HEK293 (cell line): ENCODE results near the gene TOM1.

Source experiments
- EGR2 ChIP-seq: fragments of 450-650 bp; formaldehyde crosslinking; IDR thresholded peaks from 2 replicates; pipeline ENCODE4 v1.5.1; 2016; ENCODE audit warnings: low read depth, missing biosample characterization, missing genetic modification characterization
- FEZF1 ChIP-seq: fragments of 450-650 bp; formaldehyde crosslinking; IDR thresholded peaks from 2 replicates; pipeline ENCODE4 v1.5.1; 2016; ENCODE audit warnings: missing biosample characterization, missing genetic modification characterization
- IKZF3 ChIP-seq: fragments of 450-650 bp; IDR thresholded peaks from 2 replicates; pipeline ENCODE4 v1.5.0; 2018; ENCODE audit warnings: missing biosample characterization, mild to moderate bottlenecking, missing genetic modification characterization, moderate library complexity
- KLF7 ChIP-seq: fragments of 450-650 bp; formaldehyde crosslinking; IDR thresholded peaks from 2 replicates; pipeline ENCODE4 v1.5.1; 2016; ENCODE audit warnings: missing biosample characterization, missing genetic modification characterization, borderline replicate concordance
- MZF1 ChIP-seq: fragments of 450-650 bp; formaldehyde crosslinking; IDR thresholded peaks from 2 replicates; pipeline ENCODE4 v1.5.1; 2017; ENCODE audit warnings: missing biosample characterization, missing genetic modification characterization, borderline replicate concordance
- OSR2 ChIP-seq: fragments of 450-650 bp; formaldehyde crosslinking; IDR thresholded peaks from 2 replicates; pipeline ENCODE4 v1.5.1; 2016; ENCODE audit warnings: missing biosample characterization, missing genetic modification characterization
- SCRT1 ChIP-seq: fragments of 450-650 bp; formaldehyde crosslinking; IDR thresholded peaks from 2 replicates; pipeline ENCODE4 v1.5.1; 2016; ENCODE audit warnings: missing biosample characterization, missing genetic modification characterization, borderline replicate concordance
- SETDB1 ChIP-seq: IDR thresholded peaks from one replicate; pipeline ENCODE4 v1.6.1; 2017; ENCODE audit warnings: mild to moderate bottlenecking, low read length, moderate library complexity, mixed read lengths; ENCODE audit not compliant: insufficient read length
- TCF7L2 ChIP-seq: IDR thresholded peaks from 2 replicates; pipeline ENCODE4 v1.6.1; 2011; ENCODE audit warnings: low read depth, mild to moderate bottlenecking, inconsistent platforms, low read length, moderate library complexity, borderline replicate concordance
- ZFP37 ChIP-seq: fragments of 450-650 bp; formaldehyde crosslinking; IDR thresholded peaks from 2 replicates; pipeline ENCODE4 v1.5.1; 2016; ENCODE audit warnings: missing biosample characterization, missing genetic modification characterization
- ZFP69B ChIP-seq: fragments of 450-650 bp; formaldehyde crosslinking; IDR thresholded peaks from 2 replicates; pipeline ENCODE4 v1.5.1; 2016; ENCODE audit warnings: missing biosample characterization, missing genetic modification characterization
- ZNF184 ChIP-seq: fragments of 450-650 bp; IDR thresholded peaks from 2 replicates; pipeline ENCODE4 v1.5.1; 2018; ENCODE audit warnings: missing biosample characterization, mild to moderate bottlenecking, missing genetic modification characterization
- ZNF23 ChIP-seq: fragments of 450-650 bp; formaldehyde crosslinking; IDR thresholded peaks from 2 replicates; pipeline ENCODE4 v1.5.1; 2016; ENCODE audit warnings: missing biosample characterization, missing genetic modification characterization, borderline replicate concordance
- ZNF354C ChIP-seq: fragments of 450-650 bp; formaldehyde crosslinking; IDR thresholded peaks from 2 replicates; pipeline ENCODE4 v1.5.1; 2016; ENCODE audit warnings: missing biosample characterization, missing genetic modification characterization, low read depth, borderline replicate concordance
- ZNF366 ChIP-seq: fragments of 450-650 bp; formaldehyde crosslinking; conservative IDR thresholded peaks from 2 replicates; pipeline ENCODE4 v1.5.1; 2016; ENCODE audit warnings: missing biosample characterization, missing genetic modification characterization
- ZNF391 ChIP-seq: fragments of 450-650 bp; formaldehyde crosslinking; IDR thresholded peaks from 2 replicates; pipeline ENCODE4 v1.5.1; 2016; ENCODE audit warnings: low read depth, missing biosample characterization, missing genetic modification characterization, borderline replicate concordance
- ZNF544 ChIP-seq: fragments of 450-650 bp; formaldehyde crosslinking; IDR thresholded peaks from 2 replicates; pipeline ENCODE4 v1.5.0; 2017; ENCODE audit warnings: missing biosample characterization, missing genetic modification characterization
- ZNF548 ChIP-seq: fragments of 450-650 bp; formaldehyde crosslinking; IDR thresholded peaks from 2 replicates; pipeline ENCODE4 v1.5.1; 2016; ENCODE audit warnings: missing biosample characterization, missing genetic modification characterization
- ZNF610 ChIP-seq: fragments of 450-650 bp; formaldehyde crosslinking; IDR thresholded peaks from 2 replicates; pipeline ENCODE4 v1.5.1; 2016; ENCODE audit warnings: missing biosample characterization, missing genetic modification characterization, borderline replicate concordance
- ZNF623 ChIP-seq: fragments of 450-650 bp; formaldehyde crosslinking; IDR thresholded peaks from 2 replicates; pipeline ENCODE4 v1.5.1; 2016; ENCODE audit warnings: missing biosample characterization, missing genetic modification characterization
- ZNF791 ChIP-seq: fragments of 450-650 bp; formaldehyde crosslinking; IDR thresholded peaks from 2 replicates; pipeline ENCODE4 v1.5.1; 2016; ENCODE audit warnings: missing biosample characterization, missing genetic modification characterization
- TF ChIP-seq, protein P1 (sequence below): fragments of 450-650 bp; formaldehyde crosslinking; IDR thresholded peaks from 2 replicates; pipeline ENCODE4 v1.5.1; 2016; ENCODE audit warnings: missing biosample characterization, missing genetic modification characterization
- TF ChIP-seq, protein P2 (sequence below): IDR thresholded peaks from 2 replicates; pipeline ENCODE4 v1.6.1; 2011; ENCODE audit warnings: mild to moderate bottlenecking, low read depth, low read length, borderline replicate concordance
- TF ChIP-seq, protein P3 (sequence below): fragments of 450-650 bp; formaldehyde crosslinking; IDR thresholded peaks from 2 replicates; pipeline ENCODE4 v1.5.1; 2016; ENCODE audit warnings: missing biosample characterization, missing genetic modification characterization
- TF ChIP-seq, protein P4 (sequence below): fragments of 450-650 bp; formaldehyde crosslinking; IDR thresholded peaks from 2 replicates; pipeline ENCODE4 v1.5.1; 2016; ENCODE audit warnings: missing biosample characterization, missing genetic modification characterization

Gene TOM1

DNA sequence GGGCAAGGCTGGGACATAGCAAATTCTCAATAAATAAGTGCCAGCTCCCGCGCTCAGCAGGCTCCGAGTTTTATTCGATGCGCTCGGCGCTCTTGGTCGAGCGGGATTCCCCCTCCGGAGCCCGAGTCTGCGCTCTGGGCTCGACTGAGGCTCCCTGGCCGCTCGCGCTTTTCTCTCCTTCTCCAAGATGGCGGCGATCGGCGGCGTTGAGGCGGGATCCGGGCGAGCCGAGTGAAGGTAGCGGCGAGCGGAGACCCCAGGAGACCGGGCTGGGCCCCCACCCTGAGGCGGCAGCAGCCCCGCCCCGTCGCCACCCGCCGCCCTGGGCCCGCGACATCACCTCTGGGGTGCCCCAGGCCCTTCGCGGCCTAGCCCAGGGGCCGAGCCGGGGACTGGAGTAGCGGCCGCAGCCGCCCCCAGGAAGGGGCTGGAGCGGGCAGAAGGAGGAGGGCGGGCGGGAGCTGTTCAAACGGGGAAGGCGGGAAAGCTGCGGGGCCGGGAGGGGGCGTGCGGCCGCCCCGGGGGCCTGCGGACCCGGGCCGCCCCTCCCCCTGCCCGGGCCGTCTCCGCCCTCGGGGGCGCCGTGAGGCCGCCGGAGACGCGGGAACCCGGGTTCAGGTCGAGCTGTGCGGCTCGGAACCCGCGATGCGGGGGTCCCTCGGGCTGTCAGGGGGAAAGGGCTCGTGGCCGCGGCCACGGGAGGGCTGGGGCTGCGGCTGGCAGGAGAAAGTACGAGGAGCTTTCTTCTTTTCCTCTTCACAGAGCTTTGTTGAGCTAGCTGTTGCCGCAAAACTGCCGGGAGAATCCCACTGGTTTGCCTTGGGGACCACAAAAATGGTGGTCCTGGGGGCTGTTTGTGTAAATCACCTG lies 42.1 kb upstream of the TOM1 start, which contains the start of gene HMGXB4 (continued):
- TF ChIP-seq, protein P1, sequence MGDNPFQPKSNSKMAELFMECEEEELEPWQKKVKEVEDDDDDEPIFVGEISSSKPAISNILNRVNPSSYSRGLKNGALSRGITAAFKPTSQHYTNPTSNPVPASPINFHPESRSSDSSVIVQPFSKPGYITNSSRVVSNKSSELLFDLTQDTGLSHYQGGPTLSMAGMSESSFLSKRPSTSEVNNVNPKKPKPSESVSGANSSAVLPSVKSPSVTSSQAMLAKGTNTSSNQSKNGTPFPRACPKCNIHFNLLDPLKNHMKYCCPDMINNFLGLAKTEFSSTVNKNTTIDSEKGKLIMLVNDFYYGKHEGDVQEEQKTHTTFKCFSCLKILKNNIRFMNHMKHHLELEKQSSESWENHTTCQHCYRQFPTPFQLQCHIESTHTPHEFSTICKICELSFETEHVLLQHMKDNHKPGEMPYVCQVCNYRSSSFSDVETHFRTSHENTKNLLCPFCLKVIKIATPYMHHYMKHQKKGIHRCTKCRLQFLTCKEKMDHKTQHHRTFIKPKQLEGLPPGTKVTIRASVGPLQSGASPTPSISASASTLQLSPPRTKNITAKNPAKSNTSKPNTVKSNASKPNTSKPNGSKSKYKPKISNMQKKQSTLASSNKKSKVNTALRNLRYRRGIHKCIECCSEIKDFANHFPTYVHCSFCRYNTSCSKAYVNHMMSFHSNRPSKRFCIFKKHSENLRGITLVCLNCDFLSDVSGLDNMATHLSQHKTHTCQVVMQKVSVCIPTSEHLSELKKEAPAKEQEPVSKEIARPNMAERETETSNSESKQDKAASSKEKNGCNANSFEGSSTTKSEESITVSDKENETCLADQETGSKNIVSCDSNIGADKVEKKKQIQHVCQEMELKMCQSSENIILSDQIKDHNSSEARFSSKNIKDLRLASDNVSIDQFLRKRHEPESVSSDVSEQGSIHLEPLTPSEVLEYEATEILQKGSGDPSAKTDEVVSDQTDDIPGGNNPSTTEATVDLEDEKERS (tag by site-specific recombination): peak; percentile 78; the same call in 1 of the 2 replicates
- TF ChIP-seq ZFP37: peak; percentile 64; the same call in 1 of the 2 replicates
- no peak; the same call in 1 of the 2 replicates for TF ChIP-seq IKZF3 (tag by site-specific recombination)
- TF ChIP-seq ZNF184 (tag by site-specific recombination): no peak
- no peak for TF ChIP-seq FEZF1 (tag by site-specific recombination)
- peak; percentile 35; the same call in 1 of the 2 replicates for TF ChIP-seq ZNF366
- no peak for TF ChIP-seq SCRT1 (tag by site-specific recombination)
- no peak for TF ChIP-seq ZNF354C (tag by site-specific recombination)
- TF ChIP-seq OSR2: no peak
- TF ChIP-seq ZNF548 (tag by site-specific recombination): no peak
- peak; percentile 26; the same call in 1 of the 2 replicates for TF ChIP-seq ZNF391 (tag by site-specific recombination)
- no peak for TF ChIP-seq ZNF23
- TF ChIP-seq TCF7L2: 0 out of 2 replicates have a peak, but pooled peaks have one; percentile 18
- TF ChIP-seq, protein P2, sequence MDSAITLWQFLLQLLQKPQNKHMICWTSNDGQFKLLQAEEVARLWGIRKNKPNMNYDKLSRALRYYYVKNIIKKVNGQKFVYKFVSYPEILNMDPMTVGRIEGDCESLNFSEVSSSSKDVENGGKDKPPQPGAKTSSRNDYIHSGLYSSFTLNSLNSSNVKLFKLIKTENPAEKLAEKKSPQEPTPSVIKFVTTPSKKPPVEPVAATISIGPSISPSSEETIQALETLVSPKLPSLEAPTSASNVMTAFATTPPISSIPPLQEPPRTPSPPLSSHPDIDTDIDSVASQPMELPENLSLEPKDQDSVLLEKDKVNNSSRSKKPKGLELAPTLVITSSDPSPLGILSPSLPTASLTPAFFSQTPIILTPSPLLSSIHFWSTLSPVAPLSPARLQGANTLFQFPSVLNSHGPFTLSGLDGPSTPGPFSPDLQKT: no peak
- peak; percentile 70; the same call in 1 of the 2 replicates for TF ChIP-seq ZNF610 (tag by site-specific recombination)
- peak; percentile 58; the same call in 1 of the 2 replicates for TF ChIP-seq ZFP69B (tag by site-specific recombination)
- TF ChIP-seq ZNF623 (tag by site-specific recombination): no peak
- TF ChIP-seq, protein P3, sequence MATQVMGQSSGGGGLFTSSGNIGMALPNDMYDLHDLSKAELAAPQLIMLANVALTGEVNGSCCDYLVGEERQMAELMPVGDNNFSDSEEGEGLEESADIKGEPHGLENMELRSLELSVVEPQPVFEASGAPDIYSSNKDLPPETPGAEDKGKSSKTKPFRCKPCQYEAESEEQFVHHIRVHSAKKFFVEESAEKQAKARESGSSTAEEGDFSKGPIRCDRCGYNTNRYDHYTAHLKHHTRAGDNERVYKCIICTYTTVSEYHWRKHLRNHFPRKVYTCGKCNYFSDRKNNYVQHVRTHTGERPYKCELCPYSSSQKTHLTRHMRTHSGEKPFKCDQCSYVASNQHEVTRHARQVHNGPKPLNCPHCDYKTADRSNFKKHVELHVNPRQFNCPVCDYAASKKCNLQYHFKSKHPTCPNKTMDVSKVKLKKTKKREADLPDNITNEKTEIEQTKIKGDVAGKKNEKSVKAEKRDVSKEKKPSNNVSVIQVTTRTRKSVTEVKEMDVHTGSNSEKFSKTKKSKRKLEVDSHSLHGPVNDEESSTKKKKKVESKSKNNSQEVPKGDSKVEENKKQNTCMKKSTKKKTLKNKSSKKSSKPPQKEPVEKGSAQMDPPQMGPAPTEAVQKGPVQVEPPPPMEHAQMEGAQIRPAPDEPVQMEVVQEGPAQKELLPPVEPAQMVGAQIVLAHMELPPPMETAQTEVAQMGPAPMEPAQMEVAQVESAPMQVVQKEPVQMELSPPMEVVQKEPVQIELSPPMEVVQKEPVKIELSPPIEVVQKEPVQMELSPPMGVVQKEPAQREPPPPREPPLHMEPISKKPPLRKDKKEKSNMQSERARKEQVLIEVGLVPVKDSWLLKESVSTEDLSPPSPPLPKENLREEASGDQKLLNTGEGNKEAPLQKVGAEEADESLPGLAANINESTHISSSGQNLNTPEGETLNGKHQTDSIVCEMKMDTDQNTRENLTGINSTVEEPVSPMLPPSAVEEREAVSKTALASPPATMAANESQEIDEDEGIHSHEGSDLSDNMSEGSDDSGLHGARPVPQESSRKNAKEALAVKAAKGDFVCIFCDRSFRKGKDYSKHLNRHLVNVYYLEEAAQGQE (tag by site-specific recombination): peak; percentile 71
- TF ChIP-seq SETDB1: no peak
- TF ChIP-seq EGR2: no peak
- TF ChIP-seq ZNF791 (tag by site-specific recombination): no peak
- no peak for TF ChIP-seq KLF7 (tag by site-specific recombination)
- TF ChIP-seq ZNF544 (tag by site-specific recombination): no peak
- no peak for TF ChIP-seq MZF1 (tag by site-specific recombination)
- TF ChIP-seq, protein P4, sequence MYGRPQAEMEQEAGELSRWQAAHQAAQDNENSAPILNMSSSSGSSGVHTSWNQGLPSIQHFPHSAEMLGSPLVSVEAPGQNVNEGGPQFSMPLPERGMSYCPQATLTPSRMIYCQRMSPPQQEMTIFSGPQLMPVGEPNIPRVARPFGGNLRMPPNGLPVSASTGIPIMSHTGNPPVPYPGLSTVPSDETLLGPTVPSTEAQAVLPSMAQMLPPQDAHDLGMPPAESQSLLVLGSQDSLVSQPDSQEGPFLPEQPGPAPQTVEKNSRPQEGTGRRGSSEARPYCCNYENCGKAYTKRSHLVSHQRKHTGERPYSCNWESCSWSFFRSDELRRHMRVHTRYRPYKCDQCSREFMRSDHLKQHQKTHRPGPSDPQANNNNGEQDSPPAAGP (tag by site-specific recombination): peak; percentile 82
- TF ChIP-seq, all 188 proteins: peak for 69
